Jurkat, Clone E6-1 (cell line): ENCODE results near the gene TSC1.
"Not testable (repeated sequence)": the region's sequence is repeated elsewhere in the genome, so short reads cannot be mapped to it uniquely, and the experiment has no call there.

Experiments used
- DNase-seq: peaks from one replicate; pipeline ENCODE4 v3.0.0-alpha.2; 2011; ENCODE audit warnings: low read depth, low spot score
- H3K4me3 ChIP-seq: 2 replicates; pipeline ENCODE4 v1.5.1; 2011; ENCODE audit warnings: mild to moderate bottlenecking, low read length, control low read depth, moderate library complexity

TSC1 gene

DNA sequence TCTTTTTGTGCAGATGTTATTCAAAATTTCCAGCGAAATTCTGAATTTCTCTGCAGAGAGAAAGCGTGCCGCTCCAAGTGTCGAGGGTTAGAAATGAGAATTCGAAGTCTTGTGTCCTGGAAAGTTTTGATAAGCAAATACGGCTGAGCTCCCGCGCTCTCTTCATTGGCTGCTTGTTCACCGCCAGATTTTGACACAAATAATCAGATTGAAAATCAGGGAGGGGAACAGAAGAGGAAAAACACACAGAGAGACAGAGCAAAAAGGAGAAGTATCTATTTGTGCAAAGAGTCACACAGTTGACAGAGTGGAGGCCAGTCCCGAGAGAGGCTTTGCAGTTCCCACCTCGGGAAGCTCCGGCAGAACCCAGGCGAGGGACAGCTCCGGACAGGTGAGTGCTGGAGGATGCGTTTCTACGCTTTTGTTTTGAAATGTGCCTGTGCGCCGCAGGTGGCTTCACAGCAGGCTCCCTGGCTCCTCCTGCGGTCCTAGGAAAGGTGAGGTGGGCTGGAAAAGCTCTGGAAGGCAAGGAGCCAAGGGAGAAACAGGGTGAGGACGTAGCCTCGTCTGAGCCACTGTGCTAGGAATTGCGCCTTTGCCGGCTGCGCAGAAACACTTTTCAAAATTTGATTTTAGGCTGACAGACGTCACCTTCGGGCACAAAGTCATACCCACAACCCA is 34.2 kb upstream of the TSC1 start, which contains the start of gene GFI1B:
Gene GFI1B, plus strand, starts transcription at position 244 of the 681 bp plus-strand sequence. CDS start 7,985 bp downstream, outside the sequence.
- no peak for DNase-seq
- H3K4me3 ChIP-seq = no peak within 1 kb of the TSS

DNA sequence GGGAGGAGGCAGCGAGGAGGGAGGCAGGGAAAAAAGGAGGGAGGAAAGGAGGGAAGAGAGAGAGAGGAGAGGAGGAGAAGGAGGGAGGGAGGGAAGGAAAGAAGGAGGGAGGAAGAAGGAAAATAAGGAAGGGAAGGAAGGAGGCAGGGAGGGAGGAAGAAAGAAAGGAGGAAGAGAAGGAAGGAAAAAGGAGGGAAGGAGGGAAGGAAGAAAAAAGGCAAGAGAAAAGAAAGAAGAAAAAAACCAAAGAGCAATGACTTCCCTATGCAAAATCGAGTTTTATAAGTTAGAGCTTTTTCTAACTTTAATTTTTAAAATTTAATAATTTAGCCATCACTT is 33.7 kb upstream of the TSC1 start:
- DNase-seq = no peak
- H3K4me3 ChIP-seq = no peak overlapping the region

- H3K4me3 ChIP-seq = no peak overlapping the region
- DNase-seq = no peak
Observed at GRCh38 chr9:132976571-132976970, 32.2 kb upstream of the TSC1 start.

- no peak for DNase-seq
- no peak overlapping the region for H3K4me3 ChIP-seq
Observed at GRCh38 chr9:132975961-132976360, 31.5 kb upstream of the TSC1 start.

DNA sequence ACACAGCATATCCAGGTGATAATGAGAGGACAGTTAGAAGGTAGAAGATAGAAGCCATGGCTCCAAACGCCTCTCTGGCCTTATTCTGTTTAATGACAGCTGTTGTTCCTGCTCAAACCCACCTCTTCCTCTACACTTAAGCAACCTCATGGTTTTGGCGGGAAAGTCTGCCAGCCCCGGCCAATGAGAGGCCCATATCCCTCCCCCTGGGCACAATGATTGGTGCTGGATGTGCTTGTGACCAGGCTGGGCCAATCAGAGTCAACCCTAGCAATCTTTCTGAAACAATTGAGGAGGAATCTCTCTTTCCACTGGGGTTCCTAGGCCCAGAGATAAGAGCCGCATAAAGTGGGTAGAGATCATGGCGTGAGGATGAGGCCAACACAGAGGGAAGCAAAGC is 29.3 kb upstream of the TSC1 start:
- DNase-seq = peak; percentile 58

DNA sequence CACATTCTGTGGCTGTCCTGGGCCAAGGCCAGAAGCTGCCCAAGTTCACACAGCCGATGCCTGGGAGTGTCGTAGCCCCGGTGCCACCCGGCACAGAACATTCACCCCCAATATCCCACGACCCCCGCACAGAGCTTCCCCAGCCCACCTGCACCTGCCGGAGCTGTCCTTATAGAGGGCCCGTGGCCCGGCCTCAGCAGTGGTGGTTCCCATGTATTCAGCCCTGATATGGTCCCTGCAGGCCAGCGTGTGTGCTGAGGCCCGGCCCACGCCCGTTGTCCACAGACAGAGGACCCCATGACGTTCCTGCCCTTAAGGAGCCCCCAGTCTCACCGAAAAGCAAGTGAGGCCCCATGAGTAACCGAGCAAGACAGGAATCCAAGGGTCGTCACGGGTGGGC is 28.8 kb upstream of the TSC1 start:
- DNase-seq = no peak
- H3K4me3 ChIP-seq = no peak overlapping the region

More for the DNA sequence above, 29.3 kb upstream of the TSC1 start:
- no peak overlapping the region for H3K4me3 ChIP-seq

DNA sequence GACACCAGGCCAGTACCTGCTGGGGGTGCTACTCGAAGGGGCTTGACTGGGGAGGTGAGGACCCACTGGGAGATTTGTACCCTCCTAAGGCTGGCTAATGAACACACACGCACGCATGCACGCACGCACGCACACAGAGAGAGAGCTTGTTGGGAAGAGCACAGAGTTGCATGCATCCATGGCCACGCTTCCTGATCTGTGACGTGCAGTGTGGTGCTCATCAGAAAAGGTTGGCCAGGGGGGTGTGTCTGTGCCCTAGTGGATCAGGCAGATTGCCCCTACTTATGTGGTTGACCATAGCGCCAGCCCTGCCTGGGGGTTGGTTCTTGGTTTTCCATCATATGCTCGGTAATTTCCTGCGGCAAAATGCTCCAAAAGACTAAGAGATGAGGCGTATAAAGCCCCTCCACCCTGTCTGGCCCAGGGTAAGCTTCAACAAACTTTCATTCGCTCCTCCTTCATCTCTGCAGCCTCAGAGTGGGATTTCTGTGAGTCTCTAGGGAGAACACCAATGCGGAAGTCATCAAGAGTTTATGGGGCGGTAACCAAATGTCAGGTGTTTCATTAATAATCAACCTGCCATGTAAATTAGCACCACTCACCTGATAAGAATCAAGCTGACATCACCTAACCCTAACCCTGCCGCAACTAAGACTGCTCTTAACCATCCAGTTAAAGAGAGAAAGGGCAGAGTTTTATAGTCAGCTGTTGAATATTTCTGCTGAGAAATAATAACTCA is 26.1 kb upstream of the TSC1 start:
- no peak overlapping the region for H3K4me3 ChIP-seq
- no peak for DNase-seq

GRCh38 chr9:132969783-132970182 is 25.4 kb upstream of the TSC1 start:
- H3K4me3 ChIP-seq = no peak overlapping the region
- DNase-seq = no peak

GRCh38 chr9:132967908-132968307 is 23.5 kb upstream of the TSC1 start:
- DNase-seq = not testable (repeated sequence)

GRCh38 chr9:132965478-132965877 is 21.1 kb upstream of the TSC1 start:
- DNase-seq = no peak

More at GRCh38 chr9:132967908-132968307, 23.5 kb upstream of the TSC1 start:
- not testable (repeated sequence) for H3K4me3 ChIP-seq

GRCh38 chr9:132961002-132961401 is 16.6 kb upstream of the TSC1 start:
- no peak for DNase-seq

More at GRCh38 chr9:132965478-132965877, 21.1 kb upstream of the TSC1 start:
- H3K4me3 ChIP-seq = no peak overlapping the region

DNA sequence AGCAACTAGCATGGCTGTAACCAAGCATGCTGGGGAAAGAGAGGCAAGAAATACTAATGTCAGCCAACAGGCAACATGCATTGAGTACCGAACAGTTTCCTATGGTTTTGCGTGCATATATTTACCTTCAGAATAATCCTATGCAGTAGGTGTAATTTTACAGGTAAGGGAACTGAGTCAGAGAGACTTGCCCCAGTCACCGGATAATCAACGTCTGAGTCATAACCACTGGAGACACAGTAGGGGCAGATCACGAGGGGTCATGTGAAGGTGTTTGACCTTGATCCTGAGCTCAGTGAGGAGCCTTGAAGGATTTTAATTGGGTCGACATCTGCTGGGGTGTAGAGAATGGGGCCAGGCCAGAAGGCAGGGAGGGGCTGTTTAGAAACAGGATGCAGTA is 13.4 kb upstream of the TSC1 start:
- DNase-seq = no peak
- no peak overlapping the region for H3K4me3 ChIP-seq

More at GRCh38 chr9:132961002-132961401, 16.6 kb upstream of the TSC1 start:
- no peak overlapping the region for H3K4me3 ChIP-seq

- no peak overlapping the region for H3K4me3 ChIP-seq
- no peak for DNase-seq
Observed at GRCh38 chr9:132955768-132956167, 11.4 kb upstream of the TSC1 start.

DNA sequence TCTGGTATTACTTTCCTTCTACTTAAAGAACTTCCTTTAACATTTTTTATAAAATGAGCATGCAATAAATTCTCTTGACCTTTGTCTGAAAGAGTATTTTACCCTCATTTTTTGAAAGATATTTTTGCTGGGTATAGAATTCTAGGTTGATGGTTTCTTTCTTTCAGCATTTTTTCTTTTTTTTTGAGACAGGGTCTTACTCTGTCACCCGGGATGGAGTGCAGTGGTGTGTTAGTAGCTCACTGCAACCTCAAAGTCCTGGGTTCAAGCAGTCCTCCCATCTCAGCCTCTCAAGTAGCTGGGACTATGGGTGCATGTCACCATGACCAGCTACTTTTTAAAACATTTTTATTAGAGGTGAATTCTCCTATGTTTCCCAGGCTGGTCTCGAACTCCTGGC is 10.7 kb upstream of the TSC1 start:
- DNase-seq = no peak
- H3K4me3 ChIP-seq = no peak overlapping the region

DNA sequence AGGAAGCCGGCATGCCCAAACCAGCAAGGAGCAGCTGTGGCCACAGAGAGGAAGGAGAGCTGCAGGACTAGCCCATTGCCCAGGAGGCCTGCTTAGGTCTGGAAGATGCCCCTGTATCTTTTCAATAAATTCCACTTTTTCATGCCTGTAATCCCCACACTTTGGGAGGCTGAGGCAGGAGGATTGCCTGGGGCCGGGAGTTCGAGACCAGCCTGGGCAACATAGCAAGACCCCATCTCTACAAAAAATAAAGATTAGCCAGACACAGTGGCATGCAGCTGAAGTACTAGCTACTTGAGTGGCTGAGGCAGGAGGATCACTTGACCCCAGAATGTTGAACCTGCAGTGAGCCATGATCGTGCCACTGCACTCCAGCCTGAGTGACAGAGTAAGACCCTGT is 5.3 kb upstream of the TSC1 start:
- no peak overlapping the region for H3K4me3 ChIP-seq
- no peak for DNase-seq

DNA sequence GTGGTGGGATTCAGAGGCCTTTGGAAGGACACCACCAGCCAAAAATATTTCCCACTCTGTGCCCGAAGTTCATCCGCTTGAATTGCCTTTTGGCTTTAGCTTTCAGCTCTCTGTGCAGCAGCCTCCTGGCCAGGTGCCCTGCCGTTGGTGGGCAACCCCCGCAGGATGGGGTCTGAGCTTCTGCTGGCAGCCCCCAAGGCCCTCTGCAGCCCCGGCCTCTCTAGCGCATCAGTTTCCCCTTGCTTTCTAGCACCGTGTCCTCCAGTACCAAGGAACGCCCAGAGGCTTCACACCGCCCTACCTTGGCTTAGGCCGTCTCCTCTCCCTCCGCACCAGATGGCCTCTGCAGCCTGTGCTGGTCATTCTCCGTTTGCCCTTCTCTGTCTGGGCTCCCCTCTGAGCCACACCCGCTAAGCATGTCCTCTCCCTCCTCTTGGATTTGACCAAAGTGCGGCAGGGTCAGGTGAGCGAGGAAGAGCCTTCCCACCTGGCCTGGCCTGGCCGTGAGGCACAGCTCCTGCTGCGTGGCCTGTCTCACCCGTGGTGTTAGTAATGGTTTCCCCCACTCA is 4.2 kb upstream of the TSC1 start:
- no peak for DNase-seq
- no peak overlapping the region for H3K4me3 ChIP-seq

DNA sequence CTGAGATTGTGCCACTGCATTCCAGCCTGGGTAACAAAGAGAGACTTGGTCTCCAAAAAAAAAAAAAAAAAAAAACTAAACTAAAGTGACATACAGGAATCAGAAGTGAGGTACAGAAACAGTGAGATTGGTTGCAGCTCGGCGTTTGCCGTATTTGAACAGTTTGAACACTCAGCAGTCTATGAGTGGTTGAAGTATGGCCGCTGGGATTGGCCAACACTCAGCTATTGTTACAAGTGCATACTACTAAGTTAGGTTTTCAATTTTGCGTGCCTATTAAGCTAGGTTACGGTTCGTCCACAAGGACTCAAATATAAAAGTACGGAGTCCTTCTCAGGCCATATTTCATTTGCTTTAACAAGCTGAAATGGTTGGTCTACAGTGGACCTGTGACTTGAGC is 3.3 kb upstream of the TSC1 start:
- no peak for DNase-seq
- no peak overlapping the region for H3K4me3 ChIP-seq

DNA sequence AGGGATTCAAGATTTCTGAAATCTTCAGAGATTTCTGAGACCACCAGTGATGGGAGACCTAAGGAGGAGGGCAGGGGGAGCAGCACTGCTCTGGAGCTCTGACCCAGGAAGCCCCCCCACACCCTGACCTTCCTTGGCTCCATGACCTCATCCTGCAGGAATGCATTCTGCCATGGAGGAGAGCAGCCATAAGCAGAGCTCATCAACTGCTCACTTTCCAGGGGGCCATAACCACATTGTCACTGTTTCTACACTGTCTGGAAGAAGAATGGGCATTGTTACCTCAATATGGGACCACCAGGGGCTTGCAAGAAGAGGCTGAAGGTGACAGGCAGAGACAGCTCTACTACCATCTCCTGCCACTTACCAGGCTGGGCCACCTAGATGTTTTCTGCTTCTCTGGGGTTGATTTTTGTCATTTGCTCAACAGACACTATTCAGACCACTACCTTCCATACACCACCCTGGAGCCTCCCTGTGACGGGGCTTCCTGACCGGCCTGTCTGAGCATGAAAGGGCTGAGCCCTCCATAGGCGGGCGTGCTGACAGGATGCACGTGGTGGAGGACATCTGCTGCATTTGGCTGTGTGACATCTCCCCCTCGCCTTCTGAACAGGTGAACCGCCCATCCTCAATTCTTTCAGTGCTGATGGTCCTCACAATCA is 2.3 kb upstream of the TSC1 start:
- DNase-seq = no peak
- H3K4me3 ChIP-seq = no peak overlapping the region

DNA sequence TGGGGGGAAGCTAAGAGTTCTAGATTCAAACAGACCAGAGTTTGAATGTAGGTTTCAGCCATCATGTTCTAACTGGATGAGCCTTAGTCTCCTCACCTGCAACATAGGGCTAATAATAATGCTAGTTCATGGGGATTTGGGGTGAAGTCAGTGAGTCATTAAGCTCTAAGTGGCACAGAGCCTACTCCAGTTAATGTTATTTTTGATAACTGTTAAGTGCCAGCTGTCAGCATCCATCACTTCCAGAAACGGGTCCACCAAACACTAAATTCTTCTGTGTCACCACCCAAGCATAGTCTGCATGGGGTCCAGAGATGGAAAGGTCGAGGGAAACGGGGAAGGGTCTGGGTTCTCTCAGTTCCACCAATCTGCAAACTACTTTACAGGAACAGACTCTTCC is 1.8 kb upstream of the TSC1 start:
- no peak for DNase-seq
- no peak overlapping the region for H3K4me3 ChIP-seq
